IPS-18a (cell line): ENCODE data around the gene UBR2.
A peak's percentile ranks its signal among the peaks of the same experiment; 100 is the strongest.
"Not testable (repeated sequence)": the region's sequence is repeated elsewhere in the genome, so short reads cannot be mapped to it uniquely, and the experiment has no call there.

Source experiments
- H3K27ac ChIP-seq: one replicate; pipeline ENCODE4 v1.5.1; 2013; ENCODE audit warnings: low read length
- H3K27me3 ChIP-seq: one replicate; pipeline ENCODE4 v1.6.1; 2013; ENCODE audit warnings: mild to moderate bottlenecking, low read length; ENCODE audit not compliant: control insufficient read depth, insufficient read depth
- H3K36me3 ChIP-seq: one replicate; pipeline ENCODE4 v1.6.1; 2013; ENCODE audit warnings: low read depth, low read length; ENCODE audit not compliant: control insufficient read depth
- H3K4me1 ChIP-seq: one replicate; pipeline ENCODE4 v1.6.1; 2013; ENCODE audit warnings: low read depth, low read length; ENCODE audit not compliant: control insufficient read depth
- H3K4me3 ChIP-seq: one replicate; pipeline ENCODE4 v1.5.1; 2013; ENCODE audit warnings: low read length
- H3K9ac ChIP-seq: one replicate; pipeline ENCODE4 v1.6.1; 2013; ENCODE audit warnings: mild to moderate bottlenecking, low read length, moderate library complexity
- H3K9me3 ChIP-seq: one replicate; pipeline ENCODE4 v1.6.1; 2013; ENCODE audit warnings: low read depth, low read length; ENCODE audit not compliant: control insufficient read depth

The UBR2 gene

DNA sequence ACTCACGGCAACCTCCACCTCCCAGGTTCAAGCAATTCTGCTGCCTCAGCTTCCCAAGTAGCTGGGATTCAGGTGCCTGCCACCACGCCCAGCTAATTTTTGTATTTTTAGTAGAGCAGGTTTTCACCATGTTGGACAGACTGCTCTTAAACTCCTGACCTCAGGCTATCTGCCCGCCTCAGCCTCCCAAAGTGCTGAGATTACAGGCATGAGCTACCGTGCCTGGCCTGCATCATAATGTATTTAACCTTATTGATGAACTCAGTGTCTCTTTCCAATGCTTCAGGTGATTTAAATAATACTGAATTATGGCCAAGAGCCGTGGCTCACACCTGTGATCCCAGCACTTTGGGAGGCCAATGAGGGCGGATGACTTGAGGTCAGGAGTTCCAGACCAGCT lies 4.6 kb upstream of the UBR2 start:
- not testable (repeated sequence) for H3K9ac ChIP-seq, H3K9me3 ChIP-seq, H3K4me1 ChIP-seq, H3K36me3 ChIP-seq, H3K4me3 ChIP-seq, H3K27me3 ChIP-seq, H3K27ac ChIP-seq

GRCh38 chr6:42561986-42562385 lies 1.8 kb upstream of the UBR2 start:
- no peak overlapping the region for H3K4me3 ChIP-seq
- no peaks in the 10 kb centered on the region for H3K9me3 ChIP-seq
- H3K27me3 ChIP-seq, result no peaks in the 10 kb centered on the region
- H3K9ac ChIP-seq, result no peak overlapping the region
- H3K36me3 ChIP-seq, result no peaks in the 10 kb centered on the region
- peaks cover 8% of the 10 kb centered on the region for H3K4me1 ChIP-seq
- no peak overlapping the region for H3K27ac ChIP-seq

DNA sequence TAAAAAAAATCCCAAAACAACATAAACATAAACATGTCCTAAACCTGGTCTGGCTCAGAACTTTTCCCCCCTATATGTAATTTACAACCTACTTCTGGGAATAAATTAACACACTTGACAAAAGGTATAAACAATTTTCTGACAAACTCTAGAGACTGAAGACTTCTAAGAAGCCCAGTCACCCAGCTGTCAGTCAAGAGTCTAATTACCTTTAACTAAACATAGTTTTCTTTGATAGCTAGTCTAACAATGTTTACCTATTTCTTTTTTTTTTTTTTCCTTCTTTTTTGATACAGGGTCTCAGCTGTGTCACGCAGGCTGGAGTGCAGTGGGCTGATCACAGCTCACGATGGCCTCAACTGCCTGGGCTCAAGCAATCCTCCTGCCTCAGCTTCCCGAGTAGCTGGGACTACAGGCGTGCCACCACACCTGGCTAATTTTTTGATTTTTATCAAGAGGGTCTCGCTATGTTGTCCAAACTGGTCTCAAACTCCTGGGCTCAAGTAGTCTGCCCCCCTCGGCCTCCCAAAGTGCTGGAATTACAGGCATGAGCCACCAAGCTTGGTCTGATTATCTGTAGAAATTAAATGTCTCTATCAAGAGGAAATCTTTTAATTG lies 932 bp upstream of the UBR2 start:
- Histone ChIP-seq H3K9ac (no peak overlapping the region), H3K4me1 (peaks cover 8% of the 10 kb centered on the region), H3K27ac (no peak overlapping the region), H3K9me3 (no peaks in the 10 kb centered on the region), H3K4me3 (no peak overlapping the region), H3K27me3 (no peaks in the 10 kb centered on the region), H3K36me3 (no peaks in the 10 kb centered on the region)

- H3K9me3 ChIP-seq, result no peaks in the 10 kb centered on the region
- peak overlapping the region; percentile 3 for H3K27ac ChIP-seq
These were observed 637 bp downstream of the UBR2 start for GRCh38 chr6:42564506-42564825.

GRCh38 chr6:42565823-42566613 lies 2.2 kb downstream of the UBR2 start:
- no peak overlapping the region for H3K9ac ChIP-seq
- H3K27ac ChIP-seq, result no peak overlapping the region

More at GRCh38 chr6:42564506-42564825, 637 bp downstream of the UBR2 start:
- H3K4me1 ChIP-seq, result peaks cover 8% of the 10 kb centered on the region
- H3K9ac ChIP-seq, result peak overlapping the region; percentile 68
- peak overlapping the region; percentile 65 for H3K4me3 ChIP-seq
- no peaks in the 10 kb centered on the region for H3K36me3 ChIP-seq
- no peaks in the 10 kb centered on the region for H3K27me3 ChIP-seq

GRCh38 chr6:42566614-42567208 lies 2.9 kb downstream of the UBR2 start:
- Histone ChIP-seq H3K36me3 (no peaks in the 10 kb centered on the region), H3K4me1 (peaks cover 8% of the 10 kb centered on the region), H3K9me3 (no peaks in the 10 kb centered on the region), H3K9ac (no peak overlapping the region), H3K27me3 (no peaks in the 10 kb centered on the region), H3K4me3 (no peak overlapping the region), H3K27ac (no peak overlapping the region)

More at GRCh38 chr6:42565823-42566613, 2.2 kb downstream of the UBR2 start:
- no peaks in the 10 kb centered on the region for H3K27me3 ChIP-seq
- H3K36me3 ChIP-seq, result no peaks in the 10 kb centered on the region
- H3K4me3 ChIP-seq, result peak overlapping the region; percentile 65
- no peaks in the 10 kb centered on the region for H3K9me3 ChIP-seq
- peaks cover 8% of the 10 kb centered on the region for H3K4me1 ChIP-seq

GRCh38 chr6:42567237-42567636 lies 3.4 kb downstream of the UBR2 start:
- not testable (repeated sequence) for H3K4me1 ChIP-seq, H3K4me3 ChIP-seq, H3K36me3 ChIP-seq, H3K9ac ChIP-seq, H3K9me3 ChIP-seq, H3K27ac ChIP-seq, H3K27me3 ChIP-seq

- H3K4me3 ChIP-seq, result no peak overlapping the region
- H3K36me3 ChIP-seq, result peaks cover 3% of the 10 kb centered on the region
- H3K4me1 ChIP-seq, result peaks cover 8% of the 10 kb centered on the region
- no peak overlapping the region for H3K9ac ChIP-seq
- H3K27me3 ChIP-seq, result no peaks in the 10 kb centered on the region
- H3K9me3 ChIP-seq, result no peaks in the 10 kb centered on the region
- H3K27ac ChIP-seq, result no peak overlapping the region
These were observed 5.5 kb downstream of the UBR2 start for GRCh38 chr6:42569102-42570028.

GRCh38 chr6:42571611-42572342 lies 7.9 kb downstream of the UBR2 start:
- no peaks in the 10 kb centered on the region for H3K27me3 ChIP-seq
- H3K4me3 ChIP-seq, result no peak overlapping the region
- no peak overlapping the region for H3K27ac ChIP-seq
- H3K4me1 ChIP-seq, result no peaks in the 10 kb centered on the region
- H3K9me3 ChIP-seq, result no peaks in the 10 kb centered on the region
- H3K9ac ChIP-seq, result no peak overlapping the region
- peaks cover 7% of the 10 kb centered on the region for H3K36me3 ChIP-seq

DNA sequence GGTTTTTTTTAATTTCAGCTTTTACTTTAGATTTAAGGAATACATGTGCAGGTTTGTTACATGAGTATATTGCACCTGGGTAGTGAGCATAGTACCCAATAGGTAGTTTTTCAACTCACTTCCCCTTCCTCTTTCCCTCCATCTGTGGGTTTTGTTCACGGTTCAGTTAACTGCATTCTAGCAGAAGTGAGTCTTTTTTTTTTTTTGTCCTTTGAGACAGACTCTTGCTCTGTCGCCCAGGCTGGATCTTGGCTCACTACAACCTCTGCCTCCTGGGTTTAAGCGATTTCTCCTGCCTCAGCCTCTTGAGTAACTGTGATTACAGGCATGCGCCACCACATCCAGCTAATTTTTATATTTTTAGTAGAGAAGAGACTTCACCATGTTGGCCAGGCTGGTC lies 8.7 kb downstream of the UBR2 start:
- no peaks in the 10 kb centered on the region for H3K9me3 ChIP-seq

GRCh38 chr6:42576538-42576937 lies 12.7 kb downstream of the UBR2 start:
- not testable (repeated sequence) for H3K9me3 ChIP-seq, H3K27ac ChIP-seq, H3K4me1 ChIP-seq, H3K9ac ChIP-seq, H3K4me3 ChIP-seq, H3K27me3 ChIP-seq
- H3K36me3 ChIP-seq, result peaks cover 11% of the 10 kb centered on the region

More for the DNA sequence above, 8.7 kb downstream of the UBR2 start:
- H3K9ac ChIP-seq, result no peak overlapping the region
- H3K36me3 ChIP-seq, result peaks cover 7% of the 10 kb centered on the region
- H3K27me3 ChIP-seq, result no peaks in the 10 kb centered on the region
- no peak overlapping the region for H3K27ac ChIP-seq
- no peak overlapping the region for H3K4me3 ChIP-seq
- H3K4me1 ChIP-seq, result no peaks in the 10 kb centered on the region
